HG03439 (cell line): Measurements from ENCODE around the gene INPP5A.

Source experiments
- ATAC-seq: cut with Tn5 transposase; IDR thresholded peaks from one replicate; pipeline ENCODE4 v1.9.1; 2021; ENCODE audit warnings: mild to moderate bottlenecking, moderate library complexity; ENCODE audit not compliant: unreplicated experiment

INPP5A gene

GRCh38 chr10:132746801-132747625 is 209.4 kb downstream of the INPP5A start:
- ATAC-seq: no peak

- ATAC-seq: no peak
Observed at GRCh38 chr10:132748135-132748534, 210.5 kb downstream of the INPP5A start.

- ATAC-seq: no peak
Observed at GRCh38 chr10:132748545-132749370, 211.2 kb downstream of the INPP5A start.

GRCh38 chr10:132749371-132749795 is 211.8 kb downstream of the INPP5A start:
- ATAC-seq: no peak

- no peak for ATAC-seq
Observed at GRCh38 chr10:132750936-132751335, 213.3 kb downstream of the INPP5A start.

GRCh38 chr10:132752378-132752777 is 214.8 kb downstream of the INPP5A start:
- no peak for ATAC-seq

- no peak for ATAC-seq
Observed at GRCh38 chr10:132752961-132753360, 215.4 kb downstream of the INPP5A start.

- no peak for ATAC-seq
Observed at GRCh38 chr10:132753596-132753995, 216.0 kb downstream of the INPP5A start.

GRCh38 chr10:132754071-132754470 is 216.5 kb downstream of the INPP5A start:
- ATAC-seq: no peak

- no peak for ATAC-seq
Observed at GRCh38 chr10:132755166-132755711, 217.7 kb downstream of the INPP5A start.

- ATAC-seq: no peak
Observed at GRCh38 chr10:132756591-132756990, 219.0 kb downstream of the INPP5A start.

- ATAC-seq: no peak
Observed at GRCh38 chr10:132757171-132757570, 219.6 kb downstream of the INPP5A start.

- ATAC-seq: no peak
Observed at GRCh38 chr10:132758865-132759264, 221.3 kb downstream of the INPP5A start.

- no peak for ATAC-seq
Observed at GRCh38 chr10:132761395-132762060, 223.9 kb downstream of the INPP5A start.

- ATAC-seq: no peak
Observed at GRCh38 chr10:132762267-132762666, 224.7 kb downstream of the INPP5A start.

- no peak for ATAC-seq
Observed at GRCh38 chr10:132763545-132763944, 226.0 kb downstream of the INPP5A start.

- ATAC-seq: no peak
Observed at GRCh38 chr10:132764108-132764507, 226.5 kb downstream of the INPP5A start.

- no peak for ATAC-seq
Observed at GRCh38 chr10:132765435-132765834, 227.8 kb downstream of the INPP5A start.

- no peak for ATAC-seq
Observed at GRCh38 chr10:132766291-132766690, 228.7 kb downstream of the INPP5A start.

- ATAC-seq: no peak
Observed at GRCh38 chr10:132768346-132769248, 231.0 kb downstream of the INPP5A start.
